Colon (tissue), 2 donors: ENCODE results near the gene SFPQ.
A peak's percentile ranks its signal among the peaks of the same experiment; 100 is the strongest.
"Not testable (repeated sequence)": the region's sequence is repeated elsewhere in the genome, so short reads cannot be mapped to it uniquely, and the experiment has no call there.

Experiments
- FAIRE-seq: peaks from 2 replicates; lab custom pipeline; 2012; peaks lifted over from hg19 to GRCh38; lab: Jason Lieb, UNC
- donor health status: control.
- donor health status: control.

The SFPQ gene

GRCh38 chr1:35187816-35188342, 5.1 kb downstream of the SFPQ start:
- no peak for FAIRE-seq

GRCh38 chr1:35186239-35186638, 6.7 kb downstream of the SFPQ start:
- FAIRE-seq = no peak

GRCh38 chr1:35185200-35185599, 7.7 kb downstream of the SFPQ start:
- no peak for FAIRE-seq

- FAIRE-seq = no peak
Measured at GRCh38 chr1:35184495-35185199, 8.3 kb downstream of the SFPQ start.

GRCh38 chr1:35181790-35182455, 11.0 kb downstream of the SFPQ start:
- FAIRE-seq = no peak

GRCh38 chr1:35180776-35181374, 12.1 kb downstream of the SFPQ start:
- no peak for FAIRE-seq

GRCh38 chr1:35179908-35180307, 13.0 kb downstream of the SFPQ start:
- FAIRE-seq = no peak

GRCh38 chr1:35178874-35179380, 14.0 kb downstream of the SFPQ start:
- FAIRE-seq = no peak

- FAIRE-seq = no peak
Measured at GRCh38 chr1:35178295-35178695, 14.7 kb downstream of the SFPQ start.

- no peak for FAIRE-seq
Measured at GRCh38 chr1:35177237-35177786, 15.6 kb downstream of the SFPQ start.

GRCh38 chr1:35175602-35176001, 17.3 kb downstream of the SFPQ start:
- FAIRE-seq = no peak

GRCh38 chr1:35175098-35175576, 17.8 kb downstream of the SFPQ start:
- FAIRE-seq = no peak

GRCh38 chr1:35173909-35174540, 18.9 kb downstream of the SFPQ start:
- FAIRE-seq = no peak

- no peak for FAIRE-seq
Measured at GRCh38 chr1:35173491-35173890, 19.5 kb downstream of the SFPQ start.

- no peak for FAIRE-seq
Measured at GRCh38 chr1:35172022-35172421, 20.9 kb downstream of the SFPQ start.

- no peak for FAIRE-seq
Measured at GRCh38 chr1:35171579-35171978, 21.4 kb downstream of the SFPQ start.

- no peak for FAIRE-seq
Measured at GRCh38 chr1:35164893-35165292, 28.1 kb downstream of the SFPQ start.

GRCh38 chr1:35151220-35151619, 41.7 kb downstream of the SFPQ start:
- FAIRE-seq = no peak

GRCh38 chr1:35145892-35146549, 46.9 kb downstream of the SFPQ start:
- peak; percentile 64 for FAIRE-seq

- FAIRE-seq = no peak
Measured at GRCh38 chr1:35143737-35144508, 49.0 kb downstream of the SFPQ start.

- FAIRE-seq = not testable (repeated sequence)
Measured at GRCh38 chr1:35142728-35143127, 50.2 kb downstream of the SFPQ start.
